ENCODE results near the gene LDB1.

- peak; percentile 75 for TF ChIP-seq POLR2A (IDR thresholded peaks at IDR 0.05; ENCODE audit: low read length)
- no peak for TF ChIP-seq GATA1 (IDR thresholded peaks at IDR 0.05; ENCODE audit: low read depth, low read length)
These were observed at the start of gene LDB1 for GRCh38 chr10:102120142-102120990.
